Measurements from ENCODE around the gene TFRC.
"Not testable (repeated sequence)": the region's sequence is repeated elsewhere in the genome, so short reads cannot be mapped to it uniquely, and the experiment has no call there.

TFRC gene

DNA sequence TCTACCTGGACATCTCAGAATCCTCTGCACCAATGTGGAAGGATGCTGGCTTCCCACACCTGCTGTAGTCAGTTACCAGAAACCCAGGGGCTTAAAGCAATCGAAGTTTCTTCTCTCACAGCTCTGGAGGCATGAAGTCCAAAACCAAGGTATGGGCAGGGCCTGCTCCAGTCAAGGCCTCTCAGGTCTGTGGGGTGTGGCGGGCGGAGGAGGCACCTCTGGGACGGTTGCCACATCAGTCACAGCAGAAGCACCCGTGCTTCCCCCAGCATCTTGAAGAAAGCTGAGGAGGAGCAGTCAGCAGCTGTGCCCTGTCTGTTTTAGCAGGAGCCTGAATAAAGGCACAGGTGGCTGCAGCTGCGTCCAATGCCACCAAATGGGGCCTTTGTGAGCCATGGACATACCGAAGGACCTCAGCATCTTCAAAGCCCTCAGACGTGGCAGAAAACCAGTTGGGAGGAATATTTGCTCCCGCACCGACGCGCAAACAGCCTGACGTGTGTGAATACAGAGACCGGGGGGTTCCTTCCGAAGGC lies 68.9 kb downstream of the TFRC start:
- Histone ChIP-seq H3K27ac (no peak overlapping the region), H3K4me3 (no peak overlapping the region)

DNA sequence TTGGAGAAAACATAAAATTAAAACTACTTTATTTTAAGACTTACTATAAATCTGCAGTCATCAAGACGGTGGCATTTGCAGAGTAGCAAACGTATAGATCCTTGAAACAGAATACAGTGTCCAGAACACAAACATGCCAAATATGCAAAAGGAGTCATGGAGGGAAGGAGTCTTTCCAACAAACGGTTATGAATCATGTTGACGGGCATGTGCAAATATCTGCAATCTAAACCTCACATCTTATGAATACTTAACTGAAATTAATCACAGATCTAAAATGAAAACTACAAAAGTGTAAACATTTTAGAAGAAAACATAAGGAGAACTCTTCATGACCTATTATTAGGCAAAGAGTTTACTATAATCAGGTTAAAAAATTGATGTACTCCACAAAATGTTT lies 69.4 kb downstream of the TFRC start:
- H3K4me3 ChIP-seq: no peak overlapping the region
- no peak overlapping the region for H3K27ac ChIP-seq

DNA sequence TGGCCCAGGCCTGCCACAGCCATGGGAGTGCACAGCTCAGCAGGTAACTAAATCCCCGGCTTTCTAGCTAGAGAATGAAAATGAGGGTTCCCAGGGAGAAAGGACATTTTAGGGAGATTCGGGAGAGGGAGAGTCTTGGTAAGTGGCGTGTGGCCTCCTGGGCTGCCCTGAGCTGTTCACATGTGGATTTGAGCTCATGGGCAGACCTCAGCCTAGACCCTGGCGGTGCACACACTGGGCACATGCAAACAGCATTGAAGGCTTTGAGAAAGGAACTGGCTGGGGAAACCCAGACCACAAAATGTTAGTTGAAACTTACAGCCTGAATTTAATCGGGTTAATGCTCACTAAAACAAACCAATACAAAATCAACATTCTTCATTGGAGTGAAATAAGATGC lies 72.4 kb downstream of the TFRC start:
- no peak overlapping the region for H3K4me3 ChIP-seq
- no peak overlapping the region for H3K27ac ChIP-seq

DNA sequence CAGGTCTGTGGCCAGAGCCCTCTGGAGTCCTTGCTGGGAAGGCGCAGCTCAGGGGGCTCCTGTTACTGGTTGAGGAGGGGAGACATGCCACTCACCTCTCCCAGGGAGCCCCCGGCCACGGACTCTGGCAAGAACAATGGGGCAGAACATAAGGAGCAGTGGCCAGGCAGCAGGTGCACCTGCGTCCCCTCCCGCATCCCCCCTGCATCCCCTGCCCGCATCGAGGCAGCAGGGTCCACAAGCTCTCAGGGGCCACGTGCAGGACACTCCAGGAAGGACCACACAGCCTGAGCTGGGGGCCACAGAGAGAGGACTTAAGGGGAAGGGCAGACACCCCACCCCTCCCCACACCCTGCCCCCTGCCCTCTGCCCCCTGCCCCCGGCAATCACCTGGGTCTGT lies 73.0 kb downstream of the TFRC start:
- no peak overlapping the region for H3K4me3 ChIP-seq

DNA sequence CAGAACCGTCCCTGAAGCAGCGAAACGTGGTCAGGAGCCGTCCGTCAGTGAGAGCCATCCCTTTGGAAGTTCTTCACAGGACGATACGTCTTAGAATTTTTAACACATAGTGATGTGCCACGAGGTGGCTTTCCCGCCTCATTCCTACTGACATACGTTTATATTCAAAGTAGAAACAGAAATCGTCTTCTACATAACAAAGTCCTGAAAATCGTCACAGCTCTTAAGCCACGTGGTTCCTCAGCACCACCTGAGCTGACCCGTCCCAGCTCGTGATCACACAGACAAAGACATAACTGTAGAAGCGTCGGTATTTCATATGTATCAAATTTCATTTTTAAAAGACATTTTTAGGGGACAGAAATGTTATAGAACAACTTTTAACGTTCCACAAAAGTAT lies 73.5 kb downstream of the TFRC start:
- no peak overlapping the region for H3K27ac ChIP-seq
- H3K4me3 ChIP-seq: no peak overlapping the region

More for the DNA sequence above, 73.0 kb downstream of the TFRC start:
- no peak overlapping the region for H3K27ac ChIP-seq

DNA sequence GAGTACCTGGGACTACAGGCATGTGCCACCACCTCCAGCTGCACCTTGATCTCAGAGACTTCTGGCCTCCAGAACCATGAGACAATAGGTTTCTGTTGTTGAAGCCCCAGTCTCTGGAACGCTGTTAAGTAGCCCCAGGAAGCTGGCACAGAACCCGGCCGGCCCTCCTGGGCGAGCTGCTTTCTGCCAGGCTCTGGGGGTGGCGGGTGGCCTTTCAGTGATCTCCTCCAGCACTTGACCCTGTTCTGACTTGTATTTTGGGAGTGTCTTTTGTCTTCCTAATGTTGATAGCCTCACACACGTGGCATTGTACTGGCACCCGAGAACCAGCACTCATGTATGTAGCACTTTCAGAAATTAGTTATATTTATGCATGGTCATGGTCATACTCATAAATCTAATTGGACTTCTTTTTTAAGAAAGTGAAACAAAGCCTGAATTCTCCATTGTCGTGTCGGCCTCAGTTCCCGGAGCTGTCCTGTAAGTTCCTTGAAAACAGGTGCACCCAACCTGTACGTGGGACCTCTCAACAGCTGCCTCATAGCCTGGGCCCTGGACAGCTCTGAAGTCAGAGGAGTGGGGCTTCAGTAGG lies 74.0 kb downstream of the TFRC start:
- H3K27ac ChIP-seq: no peak overlapping the region
- no peak overlapping the region for H3K4me3 ChIP-seq

DNA sequence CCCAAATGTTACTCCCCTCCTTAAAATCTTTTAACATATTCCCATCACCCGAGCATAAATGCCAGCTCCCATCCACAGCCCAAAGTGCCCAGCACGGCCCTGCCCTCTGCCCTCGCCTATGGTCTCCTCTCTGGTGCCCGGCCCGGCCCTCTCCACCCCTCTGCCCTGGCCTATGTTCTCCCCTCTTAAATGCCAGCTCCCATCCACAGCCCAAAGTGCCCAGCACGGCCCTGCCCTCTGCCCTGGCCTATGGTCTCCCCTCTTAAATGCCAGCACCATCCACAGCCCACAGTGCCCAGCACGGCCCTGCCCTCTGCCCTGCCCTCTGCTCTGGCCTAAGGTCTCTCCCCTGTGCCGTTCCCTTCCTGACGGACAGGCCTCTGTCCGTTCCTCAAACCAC lies 76.6 kb downstream of the TFRC start:
- not testable (repeated sequence) for H3K27ac ChIP-seq, H3K4me3 ChIP-seq

DNA sequence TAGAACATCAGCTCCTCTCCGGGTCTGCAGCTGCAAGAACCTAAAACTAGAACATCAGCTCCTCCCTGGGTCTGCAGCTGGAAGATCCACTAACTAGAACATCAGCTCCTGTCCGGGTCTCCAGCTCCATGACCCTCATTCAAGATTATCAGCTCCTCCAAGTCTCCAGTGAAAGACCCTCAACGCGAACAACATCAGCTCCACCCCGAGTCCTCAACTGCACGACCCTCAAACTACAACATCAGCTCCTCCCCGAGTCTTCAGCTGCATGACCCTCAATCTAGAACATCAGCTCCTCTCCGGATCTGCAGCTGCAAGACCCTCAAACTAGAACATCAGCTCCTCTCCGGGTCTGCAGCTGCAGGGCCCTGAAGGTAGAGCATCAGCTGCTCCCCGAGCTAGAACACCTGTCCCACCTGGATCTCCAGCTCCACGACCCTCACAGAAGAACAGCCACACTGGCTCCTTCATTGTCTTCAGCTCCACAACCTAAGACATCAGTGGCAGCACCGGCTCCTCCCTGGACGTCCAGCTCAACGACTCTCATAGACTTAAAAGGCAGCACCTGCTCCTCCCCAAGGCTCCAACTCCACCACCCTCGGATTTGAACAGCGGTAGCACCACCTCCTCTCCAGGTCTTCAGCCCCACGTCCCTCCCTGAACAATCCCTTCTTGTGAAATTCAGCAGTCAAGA lies 77.4 kb downstream of the TFRC start:
- not testable (repeated sequence) for H3K4me3 ChIP-seq, H3K27ac ChIP-seq

DNA sequence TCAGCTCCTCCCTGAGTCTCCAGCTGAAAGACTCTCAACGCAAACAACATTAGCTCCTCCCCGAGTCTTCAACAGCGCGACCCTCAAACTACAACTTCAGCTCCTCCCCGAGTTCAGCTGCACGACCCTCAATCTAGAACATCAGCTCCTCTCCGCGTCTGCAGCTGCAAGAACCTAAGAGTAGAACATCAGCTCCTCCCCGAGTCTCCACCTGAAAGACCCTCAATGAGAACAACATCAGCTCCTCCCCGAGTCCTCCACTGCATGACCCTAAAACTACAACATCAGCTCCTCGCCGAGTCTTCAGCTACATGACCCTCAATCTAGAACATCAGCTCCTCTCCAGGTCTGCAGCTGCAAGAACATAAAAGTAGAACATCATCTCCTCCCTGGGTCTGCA lies 78.3 kb downstream of the TFRC start:
- no peak overlapping the region for H3K4me3 ChIP-seq
- no peak overlapping the region for H3K27ac ChIP-seq

DNA sequence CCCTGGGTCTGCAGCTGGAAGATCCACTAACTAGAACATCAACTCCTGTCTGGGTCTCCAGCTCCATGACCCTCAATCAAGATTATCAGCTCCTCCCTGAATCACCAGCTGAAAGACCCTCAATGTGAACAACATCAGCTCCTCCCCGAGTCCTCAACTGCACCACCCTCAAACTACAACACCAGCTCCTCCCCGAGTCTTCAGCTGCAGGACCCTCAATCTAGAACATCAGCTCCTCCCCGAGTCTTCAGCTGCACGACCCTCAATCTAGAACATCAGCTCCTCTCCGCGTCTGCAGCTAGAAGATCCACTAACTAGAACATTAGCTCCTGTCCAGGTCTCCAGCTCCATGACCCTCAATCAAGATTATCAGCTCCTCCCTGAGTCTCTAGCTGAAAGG lies 79.2 kb downstream of the TFRC start:
- not testable (repeated sequence) for H3K4me3 ChIP-seq, H3K27ac ChIP-seq

DNA sequence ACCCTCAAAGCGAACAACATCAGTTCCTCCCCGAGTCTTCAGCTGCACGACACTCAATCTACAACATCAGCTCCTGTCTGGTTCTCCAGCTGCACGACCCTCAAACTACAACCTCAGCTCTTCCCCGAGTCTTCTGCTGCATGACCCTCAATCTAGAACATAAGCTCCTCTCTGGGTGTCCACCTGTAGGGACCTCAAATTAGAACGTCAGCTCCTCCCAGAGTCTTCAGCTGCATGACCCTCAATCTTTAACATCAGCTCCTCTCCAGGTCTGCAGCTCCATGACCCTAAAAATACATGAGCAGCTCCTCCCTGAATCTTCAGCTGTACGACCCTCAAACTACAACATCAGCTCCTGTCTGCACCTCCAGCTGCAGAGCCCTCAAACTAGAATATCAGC lies 80.7 kb downstream of the TFRC start:
- H3K4me3 ChIP-seq, H3K27ac ChIP-seq: not testable (repeated sequence)

DNA sequence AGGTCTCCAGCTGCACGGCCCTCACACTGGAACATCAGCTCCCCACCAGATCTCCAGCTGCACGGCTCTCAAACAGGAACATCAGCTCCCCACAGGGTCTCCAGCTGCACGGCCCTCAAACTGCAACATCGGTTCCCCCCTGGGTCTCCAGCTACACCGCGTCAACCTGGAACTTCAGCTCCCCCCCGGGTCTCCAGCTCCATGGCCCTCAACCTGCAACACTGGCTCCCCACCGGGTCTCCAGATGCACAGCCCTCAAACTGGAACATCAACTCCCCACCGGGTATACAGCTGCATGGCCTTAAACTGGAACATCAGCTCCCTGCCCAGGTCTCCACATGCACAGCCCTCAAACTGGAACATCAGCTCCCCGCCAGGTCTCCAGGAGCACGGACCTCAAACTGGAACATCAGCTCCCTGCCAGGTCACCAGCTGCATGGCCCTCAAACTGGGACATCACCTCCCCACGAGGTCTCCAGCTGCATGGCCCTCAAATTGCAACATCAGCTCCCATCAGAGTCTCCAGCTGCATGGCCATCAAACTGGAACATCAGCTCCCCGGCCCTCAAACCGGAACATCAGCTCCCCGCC lies 81.4 kb downstream of the TFRC start:
- H3K4me3 ChIP-seq, H3K27ac ChIP-seq: not testable (repeated sequence)

DNA sequence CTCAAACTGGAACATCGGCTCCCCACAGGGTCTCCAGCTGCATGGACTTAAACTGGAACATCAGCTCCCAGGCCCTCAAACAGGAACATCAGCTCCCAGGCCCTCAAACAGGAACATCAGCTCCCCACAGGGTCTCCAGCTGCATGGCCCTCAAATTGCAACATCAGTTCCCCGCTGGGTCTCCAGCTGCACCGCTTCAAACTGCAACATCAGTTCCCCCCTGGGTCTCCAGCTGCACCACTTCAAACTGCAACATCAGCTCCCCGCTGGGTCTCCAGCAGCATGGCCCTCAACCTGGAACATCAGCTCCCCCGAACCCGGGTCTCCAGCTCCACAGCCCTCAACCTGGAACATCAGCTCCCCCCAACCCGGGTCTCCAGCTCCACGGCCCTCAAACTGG lies 82.0 kb downstream of the TFRC start:
- H3K4me3 ChIP-seq: no peak overlapping the region
- H3K27ac ChIP-seq: no peak overlapping the region
